HepG2 (cell line): ENCODE results near the gene DUS1L. TPM values are rescaled to one million over a fixed set of nuclear protein-coding genes. Genes with fewer than 3 reads are reported as not detected.

Source experiments
- ATF1 ChIP-seq: IDR thresholded peaks from 2 replicates; pipeline ENCODE4 v1.6.1; 2016; ENCODE audit warnings: mild to moderate bottlenecking, control low read depth
- BORCS8-MEF2B ChIP-seq: sonication (generic); formaldehyde crosslinking; IDR thresholded peaks from 2 replicates; pipeline ENCODE4 v1.8.0; 2022; ENCODE audit warnings: mild to moderate bottlenecking, missing genetic modification reagents
- DNMT3B ChIP-seq: conservative IDR thresholded peaks from 2 replicates; pipeline ENCODE4 v1.6.1; 2016; ENCODE audit warnings: missing biosample characterization, control low read depth
- EED ChIP-seq: sonication (generic); formaldehyde crosslinking; IDR thresholded peaks from 2 replicates; pipeline ENCODE4 v1.5.0; 2020; ENCODE audit warnings: mild to moderate bottlenecking, missing genetic modification reagents
- FOXA1 ChIP-seq, 2 experiments: fragments of 450-650 bp in 1 of 2; sonication (generic) in 1 of 2; formaldehyde crosslinking in 1 of 2; IDR thresholded peaks; 2 replicates each; pipeline versions ENCODE4 v1.4.0 to v1.6.1; 2016 to 2020; ENCODE audit warnings: missing genetic modification reagents in 1 of 2
- GPBP1L1 ChIP-seq: sonication (generic); formaldehyde crosslinking; IDR thresholded peaks from 2 replicates; pipeline ENCODE4 v1.5.0; 2020; ENCODE audit warnings: mild to moderate bottlenecking, missing genetic modification reagents
- SOX5 ChIP-seq: IDR thresholded peaks from 2 replicates; pipeline ENCODE4 v1.6.1; 2016; ENCODE audit warnings: borderline replicate concordance
- ZKSCAN8 ChIP-seq: IDR thresholded peaks from 2 replicates; pipeline ENCODE4 v1.6.1; 2016; ENCODE audit warnings: borderline replicate concordance, missing genetic modification reagents, missing compliant biosample characterization
- ZNF121 ChIP-seq: sonication (generic); formaldehyde crosslinking; IDR thresholded peaks from 2 replicates; pipeline ENCODE4 v1.5.0; 2020; ENCODE audit warnings: mild to moderate bottlenecking, missing genetic modification reagents
- ZNF205 ChIP-seq: IDR thresholded peaks from 2 replicates; pipeline ENCODE4 v1.6.1; 2018; ENCODE audit warnings: missing biosample characterization, missing genetic modification reagents
- ZNF253 ChIP-seq: sonication (generic); formaldehyde crosslinking; IDR thresholded peaks from 2 replicates; pipeline ENCODE4 v1.8.0; 2022; ENCODE audit warnings: mild to moderate bottlenecking, missing genetic modification reagents, borderline replicate concordance
- ZNF281 ChIP-seq: sonication (generic); formaldehyde crosslinking; IDR thresholded peaks from 2 replicates; pipeline ENCODE4 v1.4.0; 2020; ENCODE audit warnings: missing genetic modification reagents, borderline replicate concordance
- polyA plus RNA-seq, 8 experiments: library from polyadenylated mRNA; depleted of rRNA in 3 of 8; stranded (reverse) in 7 of 8; unstranded in 1 of 8; fragments of >200 nt; fragmentation: Illumina TruSeq in 4 of 8; extraction: Trizol in 4 of 8; gene quantifications; 2 replicates each; pipeline versions ENCODE4 v1.2.1 to v1.2.3, GENCODE V29; 2011 to 2016; ENCODE audit warnings: low read depth in 4 of 8, missing spikeins in 1 of 8, mixed read lengths in 1 of 8; ENCODE audit not compliant: insufficient read depth in 1 of 8
- total RNA-seq, 5 experiments: library from RNA; depleted of rRNA; stranded (reverse); fragments of >200 nt; fragmentation: Illumina TruSeq; extraction: Trizol; gene quantifications; 2 replicates each; pipeline ENCODE4 v1.2.3, GENCODE V29; 2016; ENCODE audit warnings: low read depth in 1 of 5
- TF ChIP-seq, protein P1 (sequence below): sonication (generic); formaldehyde crosslinking; IDR thresholded peaks from 2 replicates; pipeline ENCODE4 v1.5.1; 2020; ENCODE audit warnings: missing genetic modification reagents, mild to moderate bottlenecking, borderline replicate concordance
- TF ChIP-seq, protein P2 (sequence below): sonication (generic); formaldehyde crosslinking; IDR thresholded peaks from 2 replicates; pipeline ENCODE4 v1.8.0; 2022; ENCODE audit warnings: mild to moderate bottlenecking, missing genetic modification reagents
- TF ChIP-seq, protein P3 (sequence below): sonication (generic); formaldehyde crosslinking; IDR thresholded peaks from 2 replicates; pipeline ENCODE4 v1.4.0; 2020; ENCODE audit warnings: missing genetic modification reagents
- TF ChIP-seq, protein P4 (sequence below): sonication (generic); formaldehyde crosslinking; IDR thresholded peaks from 2 replicates; pipeline ENCODE4 v1.5.0; 2020; ENCODE audit warnings: missing genetic modification reagents

DUS1L gene
- total and polyA plus RNA-seq, 2 of the 13 experiments (the other 11 are each of a cell fraction or from before 2014, with no cell fraction given) = 81.0 to 109 TPM

- no peak for TF ChIP-seq ZNF281 (CRISPR knock-in tag)
- TF ChIP-seq FOXA1 (IDR thresholded peaks at IDR 0.05) = no peak
- TF ChIP-seq FOXA1 (CRISPR knock-in tag; IDR thresholded peaks at IDR 0.05) = no peak
- no peak for TF ChIP-seq BORCS8-MEF2B (CRISPR knock-in tag)
- TF ChIP-seq DNMT3B (CRISPR knock-in tag) = no peak
- TF ChIP-seq, protein P1, sequence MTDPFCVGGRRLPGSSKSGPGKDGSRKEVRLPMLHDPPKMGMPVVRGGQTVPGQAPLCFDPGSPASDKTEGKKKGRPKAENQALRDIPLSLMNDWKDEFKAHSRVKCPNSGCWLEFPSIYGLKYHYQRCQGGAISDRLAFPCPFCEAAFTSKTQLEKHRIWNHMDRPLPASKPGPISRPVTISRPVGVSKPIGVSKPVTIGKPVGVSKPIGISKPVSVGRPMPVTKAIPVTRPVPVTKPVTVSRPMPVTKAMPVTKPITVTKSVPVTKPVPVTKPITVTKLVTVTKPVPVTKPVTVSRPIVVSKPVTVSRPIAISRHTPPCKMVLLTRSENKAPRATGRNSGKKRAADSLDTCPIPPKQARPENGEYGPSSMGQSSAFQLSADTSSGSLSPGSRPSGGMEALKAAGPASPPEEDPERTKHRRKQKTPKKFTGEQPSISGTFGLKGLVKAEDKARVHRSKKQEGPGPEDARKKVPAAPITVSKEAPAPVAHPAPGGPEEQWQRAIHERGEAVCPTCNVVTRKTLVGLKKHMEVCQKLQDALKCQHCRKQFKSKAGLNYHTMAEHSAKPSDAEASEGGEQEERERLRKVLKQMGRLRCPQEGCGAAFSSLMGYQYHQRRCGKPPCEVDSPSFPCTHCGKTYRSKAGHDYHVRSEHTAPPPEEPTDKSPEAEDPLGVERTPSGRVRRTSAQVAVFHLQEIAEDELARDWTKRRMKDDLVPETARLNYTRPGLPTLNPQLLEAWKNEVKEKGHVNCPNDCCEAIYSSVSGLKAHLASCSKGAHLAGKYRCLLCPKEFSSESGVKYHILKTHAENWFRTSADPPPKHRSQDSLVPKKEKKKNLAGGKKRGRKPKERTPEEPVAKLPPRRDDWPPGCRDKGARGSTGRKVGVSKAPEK = no peak; the same call in 1 of the 2 replicates
- TF ChIP-seq ZNF121 = no peak; the same call in 1 of the 2 replicates
- no peak; the same call in 1 of the 2 replicates for TF ChIP-seq ZKSCAN8 (CRISPR knock-in tag)
- TF ChIP-seq GPBP1L1 (CRISPR knock-in tag) = no peak
- peak; percentile 92 for TF ChIP-seq EED
- TF ChIP-seq SOX5 (CRISPR knock-in tag) = peak; percentile 12; the same call in 1 of the 2 replicates
- TF ChIP-seq, protein P2, sequence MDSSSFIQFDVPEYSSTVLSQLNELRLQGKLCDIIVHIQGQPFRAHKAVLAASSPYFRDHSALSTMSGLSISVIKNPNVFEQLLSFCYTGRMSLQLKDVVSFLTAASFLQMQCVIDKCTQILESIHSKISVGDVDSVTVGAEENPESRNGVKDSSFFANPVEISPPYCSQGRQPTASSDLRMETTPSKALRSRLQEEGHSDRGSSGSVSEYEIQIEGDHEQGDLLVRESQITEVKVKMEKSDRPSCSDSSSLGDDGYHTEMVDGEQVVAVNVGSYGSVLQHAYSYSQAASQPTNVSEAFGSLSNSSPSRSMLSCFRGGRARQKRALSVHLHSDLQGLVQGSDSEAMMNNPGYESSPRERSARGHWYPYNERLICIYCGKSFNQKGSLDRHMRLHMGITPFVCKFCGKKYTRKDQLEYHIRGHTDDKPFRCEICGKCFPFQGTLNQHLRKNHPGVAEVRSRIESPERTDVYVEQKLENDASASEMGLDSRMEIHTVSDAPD = peak; percentile 49
- TF ChIP-seq, protein P3, sequence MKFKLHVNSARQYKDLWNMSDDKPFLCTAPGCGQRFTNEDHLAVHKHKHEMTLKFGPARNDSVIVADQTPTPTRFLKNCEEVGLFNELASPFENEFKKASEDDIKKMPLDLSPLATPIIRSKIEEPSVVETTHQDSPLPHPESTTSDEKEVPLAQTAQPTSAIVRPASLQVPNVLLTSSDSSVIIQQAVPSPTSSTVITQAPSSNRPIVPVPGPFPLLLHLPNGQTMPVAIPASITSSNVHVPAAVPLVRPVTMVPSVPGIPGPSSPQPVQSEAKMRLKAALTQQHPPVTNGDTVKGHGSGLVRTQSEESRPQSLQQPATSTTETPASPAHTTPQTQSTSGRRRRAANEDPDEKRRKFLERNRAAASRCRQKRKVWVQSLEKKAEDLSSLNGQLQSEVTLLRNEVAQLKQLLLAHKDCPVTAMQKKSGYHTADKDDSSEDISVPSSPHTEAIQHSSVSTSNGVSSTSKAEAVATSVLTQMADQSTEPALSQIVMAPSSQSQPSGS (CRISPR knock-in tag) = peak; percentile 41; the same call in 1 of the 2 replicates
- TF ChIP-seq, protein P4, sequence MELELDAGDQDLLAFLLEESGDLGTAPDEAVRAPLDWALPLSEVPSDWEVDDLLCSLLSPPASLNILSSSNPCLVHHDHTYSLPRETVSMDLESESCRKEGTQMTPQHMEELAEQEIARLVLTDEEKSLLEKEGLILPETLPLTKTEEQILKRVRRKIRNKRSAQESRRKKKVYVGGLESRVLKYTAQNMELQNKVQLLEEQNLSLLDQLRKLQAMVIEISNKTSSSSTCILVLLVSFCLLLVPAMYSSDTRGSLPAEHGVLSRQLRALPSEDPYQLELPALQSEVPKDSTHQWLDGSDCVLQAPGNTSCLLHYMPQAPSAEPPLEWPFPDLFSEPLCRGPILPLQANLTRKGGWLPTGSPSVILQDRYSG (CRISPR knock-in tag) = 0 out of 2 replicates have a peak, but pooled peaks have one; percentile 48
- no peak for TF ChIP-seq ATF1
- no peak; the same call in none of the 2 replicates for TF ChIP-seq ZNF253 (CRISPR knock-in tag)
- TF ChIP-seq ZNF205 (CRISPR knock-in tag) = peak; percentile 38; the same call in 1 of the 2 replicates
These were observed 44.3 kb downstream of the DUS1L start (continued) for GRCh38 chr17:82021107-82021899.
